Panc1 (cell line): Measurements from ENCODE around the gene DYNC1LI2. TPM values are rescaled to one million over a fixed set of nuclear protein-coding genes. Genes with fewer than 3 reads are reported as not detected.
A peak's percentile ranks its signal among the peaks of the same experiment; 100 is the strongest.

Source experiments
- ATAC-seq: fragments of 200-7000 bp; cut with Tn5 transposase; 2 replicates; pipeline ENCODE4 v1.9.1; 2020; ENCODE audit warnings: mild to moderate bottlenecking, moderate library complexity
- BruUV-seq: library from RNA; stranded (reverse); fragments of 400-500 nt; replicated peaks from 2 replicates; lab custom pipeline; 2021; lab: Mats Ljungman, UMichigan
- CTCF ChIA-PET: fragments of 300-600 bp; sonication (Branson Sonifier 250); formaldehyde crosslinking; loops from one replicate; lab custom pipeline; 2022; ENCODE audit warnings: antibody characterized with exemption; lab: Charles Lee
- POLR2A ChIA-PET: fragments of 300-600 bp; sonication (Branson Sonifier 250); formaldehyde crosslinking; loops from one replicate; lab custom pipeline; 2022; ENCODE audit warnings: antibody characterized with exemption; lab: Charles Lee
- DNase-seq: peaks from one replicate; pipeline ENCODE4 v3.0.0-alpha.2; 2010; ENCODE audit warnings: low read depth, low spot score
- H3K27ac ChIP-seq: 2 replicates; pipeline ENCODE4 v1.5.1; 2011; ENCODE audit warnings: mild to moderate bottlenecking, low read length, inconsistent platforms
- H3K27me3 ChIP-seq: fragments of 200-500 bp; sonication (Bioruptor generic); 2 replicates; pipeline ENCODE4 v1.6.0; 2014; ENCODE audit warnings: low read length, inconsistent platforms; ENCODE audit not compliant: control insufficient read depth, insufficient read depth
- H3K36me3 ChIP-seq: fragments of 200-500 bp; sonication (Bioruptor generic); 2 replicates; pipeline ENCODE4 v1.5.1; 2014; ENCODE audit warnings: inconsistent platforms, mild to moderate bottlenecking, low read length, moderate library complexity; ENCODE audit not compliant: control insufficient read depth, insufficient read depth
- H3K4me1 ChIP-seq: 2 replicates; pipeline ENCODE4 v1.5.1; 2011; ENCODE audit warnings: inconsistent platforms, mild to moderate bottlenecking, low read length, moderate library complexity; ENCODE audit not compliant: control insufficient read depth, insufficient read depth
- H3K4me3 ChIP-seq, 2 experiments: 2 replicates each; pipeline ENCODE4 v1.5.1; 2011 to 2012; ENCODE audit warnings: low read depth in 2 of 2, low read length in 2 of 2, mild to moderate bottlenecking in 2 of 2, inconsistent platforms in 1 of 2, moderate library complexity in 1 of 2
- H3K9me3 ChIP-seq: fragments of 200-500 bp; sonication (Bioruptor generic); 2 replicates; pipeline ENCODE4 v1.5.1; 2014; ENCODE audit warnings: low read depth, mild to moderate bottlenecking, inconsistent platforms, low read length, moderate library complexity; ENCODE audit not compliant: control insufficient read depth, insufficient read depth
- CTCF ChIP-seq: fragments of 450-650 bp; IDR thresholded peaks from 2 replicates; pipeline ENCODE4 v1.5.1; 2017; ENCODE audit warnings: mild to moderate bottlenecking
- POLR2AphosphoS5 ChIP-seq: IDR thresholded peaks from 2 replicates; pipeline ENCODE4 v1.6.1; 2012; ENCODE audit warnings: mild to moderate bottlenecking, low read depth, low read length, moderate library complexity
- REST ChIP-seq, 2 experiments: IDR thresholded peaks; 2 replicates each; pipeline ENCODE4 v1.6.1; 2011 to 2012; ENCODE audit warnings: low read depth in 2 of 2, control low read depth in 1 of 2, low read length in 1 of 2, mild to moderate bottlenecking in 1 of 2, moderate library complexity in 1 of 2; ENCODE audit not compliant: insufficient read depth in 1 of 2
- SIN3A ChIP-seq: IDR thresholded peaks from 2 replicates; pipeline ENCODE4 v1.6.1; 2012; ENCODE audit warnings: low read depth, mild to moderate bottlenecking, low read length, moderate library complexity, borderline replicate concordance; ENCODE audit not compliant: insufficient read depth
- TCF7L2 ChIP-seq: IDR thresholded peaks from 2 replicates; pipeline ENCODE4 v1.6.1; 2011; ENCODE audit warnings: mild to moderate bottlenecking, low read depth, low read length, inconsistent platforms
- in situ Hi-C: cut with HindIII; loops from 2 replicates; pipeline ENCODE4 v1.10.0; 2016; ENCODE audit warnings: low sequenced_read_pairs, low pct_unique_long_range_greater_than_20kb
- intact Hi-C: fragments of 100-400 bp; cut with micrococcal nuclease; formaldehyde crosslinking; loops from one replicate; pipeline ENCODE4 v1.10.0; 2022; ENCODE audit not compliant: unreplicated experiment
- total RNA-seq: library from RNA; stranded (reverse); gene quantifications from one replicate; pipeline ENCODE4 v1.2.1, GENCODE V29; 2021; ENCODE audit not compliant: unreplicated experiment

Gene DYNC1LI2
- total RNA-seq, 1 experiment from 2014 or later: 103 TPM

GRCh38 chr16:66752379-66752778 is 970 bp upstream of the DYNC1LI2 start:
- ChIA-PET CTCF (interaction anchor here (0.7 kb wide), 1 partner anchor 89 kb away, joined by 6 read pairs; no protein-coding TSS in a partner anchor), POLR2A (interaction anchor here (0.6 kb wide), 1 partner anchor 60 kb away, joined by 5 read pairs; no protein-coding TSS in a partner anchor)
- no TSS peak for BruUV-seq
- intact Hi-C loops (no loop called here), in situ Hi-C loops (no loop called here)
- H3K27me3 ChIP-seq: no peaks in the 10 kb centered on the region
- H3K36me3 ChIP-seq: peaks cover 8% of the 10 kb centered on the region
- no peak for DNase-seq
- H3K4me3 ChIP-seq: no peak overlapping the region; a peak in 1 of 4 replicates
- ATAC-seq: no peak
- no peaks in the 10 kb centered on the region for H3K9me3 ChIP-seq
- TF ChIP-seq SIN3A: no peak
- TF ChIP-seq POLR2AphosphoS5: no peak
- no peak for TF ChIP-seq REST (IDR thresholded peaks at IDR 0.05; ENCODE audit: insufficient read depth in 1 of 2, low read depth in 2 of 2, low read length in 1 of 2)
- no peak for TF ChIP-seq TCF7L2
- TF ChIP-seq CTCF: no peak
- H3K27ac ChIP-seq: peak overlapping the region; percentile 46
- H3K4me1 ChIP-seq: peaks cover 11% of the 10 kb centered on the region

- POLR2A ChIA-PET: interaction anchor here (0.6 kb wide), 1 partner anchor 59 kb away, joined by 5 read pairs; no protein-coding TSS in a partner anchor
- intact Hi-C loops (no loop called here), in situ Hi-C loops (no loop called here)
- Histone ChIP-seq H3K27ac (peak overlapping the region; percentile 46), H3K9me3 (no peaks in the 10 kb centered on the region), H3K4me3 (peak overlapping the region; percentile 51 to 79), H3K27me3 (no peaks in the 10 kb centered on the region), H3K4me1 (peaks cover 11% of the 10 kb centered on the region), H3K36me3 (peaks cover 8% of the 10 kb centered on the region)
- CTCF ChIA-PET: interaction anchor here (0.7 kb wide), 1 partner anchor 89 kb away, joined by 6 read pairs; no protein-coding TSS in a partner anchor
- no peak for ATAC-seq
- DNase-seq: no peak
- TF ChIP-seq SIN3A: no peak
- no peak for TF ChIP-seq POLR2AphosphoS5
- no peak for TF ChIP-seq TCF7L2
- TF ChIP-seq REST (IDR thresholded peaks at IDR 0.05; ENCODE audit: insufficient read depth in 1 of 2, low read depth in 2 of 2, low read length in 1 of 2): no peak
- TF ChIP-seq CTCF: peak; percentile 27
- no TSS peak for BruUV-seq
Measured at GRCh38 chr16:66751992-66752322, 548 bp upstream of the DYNC1LI2 start.
